MM.1S (cell line): ENCODE measurements around the gene LRRC4C.
A peak's percentile ranks its signal among the peaks of the same experiment; 100 is the strongest.

Source experiments
- DNase-seq: peaks from one replicate; pipeline ENCODE4 v3.0.0-alpha.2; 2015
- H2AFZ ChIP-seq: fragments of 300-600 bp; sonication (generic); 2 replicates; pipeline ENCODE4 v1.6.0; 2016; ENCODE audit warnings: antibody characterized with exemption, low read length
- H3F3A ChIP-seq: fragments of 300-600 bp; sonication (generic); 2 replicates; pipeline ENCODE4 v1.6.1; 2016; ENCODE audit warnings: mild to moderate bottlenecking, antibody characterized with exemption, low read length, moderate library complexity, mixed read lengths; ENCODE audit not compliant: insufficient read depth
- H3K27ac ChIP-seq: fragments of 300-600 bp; sonication (generic); 2 replicates; pipeline ENCODE4 v1.5.1; 2016; ENCODE audit warnings: mild to moderate bottlenecking, low read length
- H3K27me3 ChIP-seq: fragments of 300-600 bp; sonication (generic); replicated peaks from 2 replicates; pipeline ENCODE4 v1.6.0; 2016; ENCODE audit warnings: low read length; ENCODE audit not compliant: insufficient read depth
- H3K36me3 ChIP-seq: fragments of 300-600 bp; sonication (generic); replicated peaks from 2 replicates; pipeline ENCODE4 v1.6.1; 2016; ENCODE audit warnings: mild to moderate bottlenecking, low read length, mixed read lengths; ENCODE audit not compliant: insufficient read depth
- H3K4me1 ChIP-seq: fragments of 300-600 bp; sonication (generic); 2 replicates; pipeline ENCODE4 v1.6.1; 2016; ENCODE audit warnings: low read length, mixed read lengths
- H3K4me2 ChIP-seq: fragments of 300-600 bp; sonication (generic); 2 replicates; pipeline ENCODE4 v1.6.0; 2016; ENCODE audit warnings: low read depth, low read length
- H3K4me3 ChIP-seq: fragments of 300-600 bp; sonication (generic); 2 replicates; pipeline ENCODE4 v1.5.1; 2016; ENCODE audit warnings: low read length, mixed read lengths
- H3K79me2 ChIP-seq: fragments of 300-600 bp; sonication (generic); 2 replicates; pipeline ENCODE4 v1.6.1; 2016; ENCODE audit warnings: mixed run types, low read length, mixed read lengths
- H3K9ac ChIP-seq: fragments of 300-600 bp; sonication (generic); 2 replicates; pipeline ENCODE4 v1.6.1; 2016; ENCODE audit warnings: low read length, mixed read lengths
- H3K9me2 ChIP-seq: fragments of 300-600 bp; sonication (generic); replicated peaks from 2 replicates; pipeline ENCODE4 v1.6.1; 2016; ENCODE audit warnings: mild to moderate bottlenecking, low read length, mixed read lengths; ENCODE audit not compliant: insufficient read depth
- H3K9me3 ChIP-seq: fragments of 300-600 bp; sonication (generic); replicated peaks from 2 replicates; pipeline ENCODE4 v1.6.1; 2016; ENCODE audit warnings: mild to moderate bottlenecking, low read length, mixed read lengths; ENCODE audit not compliant: insufficient read depth
- H4K20me1 ChIP-seq: fragments of 300-600 bp; sonication (generic); 2 replicates; pipeline ENCODE4 v1.6.1; 2016; ENCODE audit warnings: mild to moderate bottlenecking, low read length, moderate library complexity, mixed read lengths; ENCODE audit not compliant: insufficient read depth
- EZH2 ChIP-seq: fragments of 300-600 bp; sonication (generic); optimal IDR thresholded peaks from 2 replicates; pipeline ENCODE3; 2017; ENCODE audit warnings: low read depth, mild to moderate bottlenecking, antibody characterized with exemption, low read length, mixed read lengths
- EZH2phosphoT487 ChIP-seq: fragments of 300-600 bp; sonication (generic); IDR thresholded peaks from 2 replicates; pipeline ENCODE4 v1.6.1; 2018; ENCODE audit warnings: antibody characterized with exemption, low read length
- TF ChIP-seq, protein P1 (sequence below): fragments of 300-600 bp; sonication (generic); IDR thresholded peaks from 2 replicates; pipeline ENCODE4 v1.5.1; 2016; ENCODE audit warnings: antibody characterized with exemption, low read length, mixed read lengths

The LRRC4C gene

DNA sequence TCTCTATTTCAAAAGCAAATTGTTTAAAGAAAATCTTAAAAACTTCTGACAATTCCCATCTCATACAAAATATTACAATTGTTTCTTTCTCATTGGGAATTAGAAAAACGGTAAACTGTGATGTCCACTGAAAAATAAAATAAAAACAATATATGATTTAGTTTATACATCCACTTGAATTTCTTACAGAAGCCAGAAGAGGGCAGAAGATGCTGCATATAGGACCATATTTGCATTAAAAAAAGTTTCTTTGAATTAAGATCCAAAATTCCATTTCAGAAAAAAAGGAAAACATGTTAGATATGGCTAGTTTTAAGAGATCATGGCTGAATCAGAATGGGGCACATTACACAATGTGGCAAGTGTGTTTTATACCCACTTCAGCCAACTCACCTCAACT lies 39.3 kb upstream of the LRRC4C start:
- Histone ChIP-seq H3K9me2 (no peaks in the 10 kb centered on the region), H3K4me2 (no peak overlapping the region), H3K9ac (no peak overlapping the region), H3F3A (no peaks in the 10 kb centered on the region), H3K27me3 (no peaks in the 10 kb centered on the region), H3K27ac (no peak overlapping the region), H4K20me1 (no peaks in the 10 kb centered on the region), H3K36me3 (no peaks in the 10 kb centered on the region), H3K4me1 (no peaks in the 10 kb centered on the region), H3K79me2 (no peaks in the 10 kb centered on the region), H3K4me3 (no peak overlapping the region), H3K9me3 (no peaks in the 10 kb centered on the region), H2AFZ (no peak overlapping the region)
- TF ChIP-seq, protein P1, sequence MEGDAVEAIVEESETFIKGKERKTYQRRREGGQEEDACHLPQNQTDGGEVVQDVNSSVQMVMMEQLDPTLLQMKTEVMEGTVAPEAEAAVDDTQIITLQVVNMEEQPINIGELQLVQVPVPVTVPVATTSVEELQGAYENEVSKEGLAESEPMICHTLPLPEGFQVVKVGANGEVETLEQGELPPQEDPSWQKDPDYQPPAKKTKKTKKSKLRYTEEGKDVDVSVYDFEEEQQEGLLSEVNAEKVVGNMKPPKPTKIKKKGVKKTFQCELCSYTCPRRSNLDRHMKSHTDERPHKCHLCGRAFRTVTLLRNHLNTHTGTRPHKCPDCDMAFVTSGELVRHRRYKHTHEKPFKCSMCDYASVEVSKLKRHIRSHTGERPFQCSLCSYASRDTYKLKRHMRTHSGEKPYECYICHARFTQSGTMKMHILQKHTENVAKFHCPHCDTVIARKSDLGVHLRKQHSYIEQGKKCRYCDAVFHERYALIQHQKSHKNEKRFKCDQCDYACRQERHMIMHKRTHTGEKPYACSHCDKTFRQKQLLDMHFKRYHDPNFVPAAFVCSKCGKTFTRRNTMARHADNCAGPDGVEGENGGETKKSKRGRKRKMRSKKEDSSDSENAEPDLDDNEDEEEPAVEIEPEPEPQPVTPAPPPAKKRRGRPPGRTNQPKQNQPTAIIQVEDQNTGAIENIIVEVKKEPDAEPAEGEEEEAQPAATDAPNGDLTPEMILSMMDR: peak; percentile 41
- no peak for TF ChIP-seq EZH2
- DNase-seq: no peak

DNA sequence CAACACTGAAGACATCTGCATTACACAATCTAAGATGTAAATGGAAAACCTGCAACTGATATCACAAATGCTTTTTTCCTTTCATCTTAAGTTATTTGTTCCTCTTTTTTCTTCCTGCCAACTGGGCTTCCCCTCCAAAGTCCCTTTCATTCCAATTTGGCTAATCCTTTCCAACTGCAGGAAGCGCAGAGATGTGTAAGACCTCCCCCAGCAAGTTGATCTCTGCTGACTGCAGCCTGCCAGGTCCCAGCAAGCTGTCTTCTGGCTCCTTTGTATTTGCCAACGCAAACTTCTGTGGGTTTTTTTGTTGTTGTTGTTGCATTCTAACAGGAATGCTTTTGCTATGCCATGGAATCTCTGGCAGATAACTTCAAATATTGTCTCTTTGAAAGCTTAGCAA lies 38.5 kb upstream of the LRRC4C start:
- Histone ChIP-seq H3K79me2 (no peaks in the 10 kb centered on the region), H3K9ac (no peak overlapping the region), H3K4me2 (no peak overlapping the region), H3K27ac (no peak overlapping the region), H3K27me3 (no peaks in the 10 kb centered on the region), H3K4me1 (no peaks in the 10 kb centered on the region), H3K9me3 (no peaks in the 10 kb centered on the region), H3K9me2 (no peaks in the 10 kb centered on the region), H3K36me3 (no peaks in the 10 kb centered on the region), H3F3A (no peaks in the 10 kb centered on the region), H3K4me3 (no peak overlapping the region), H4K20me1 (no peaks in the 10 kb centered on the region), H2AFZ (no peak overlapping the region)
- TF ChIP-seq EZH2phosphoT487: no peak
- no peak for TF ChIP-seq EZH2
- TF ChIP-seq, protein P1: no peak
- DNase-seq: no peak

DNA sequence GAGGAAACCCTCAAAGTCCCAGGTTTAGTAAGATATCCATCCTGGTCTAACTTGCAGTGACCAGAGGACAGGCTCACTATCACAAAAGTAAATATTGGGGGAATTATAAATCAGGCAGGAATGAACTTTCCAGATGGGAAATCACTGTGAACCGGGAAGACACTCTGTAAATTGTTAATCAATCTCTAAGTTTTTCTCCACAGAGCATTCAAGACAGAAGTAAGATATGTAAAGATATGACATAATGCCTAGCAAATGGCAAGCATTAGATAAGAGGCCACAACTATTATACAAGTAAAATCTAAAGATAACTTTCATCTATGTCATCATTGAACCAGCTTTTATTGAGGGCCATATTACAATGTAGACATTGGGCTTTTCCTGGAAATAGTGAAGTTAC lies 35.3 kb upstream of the LRRC4C start:
- Histone ChIP-seq H4K20me1 (no peaks in the 10 kb centered on the region), H3F3A (no peaks in the 10 kb centered on the region), H3K4me2 (no peak overlapping the region), H3K27ac (no peak overlapping the region), H3K9ac (no peak overlapping the region), H3K4me1 (no peaks in the 10 kb centered on the region), H3K79me2 (no peaks in the 10 kb centered on the region), H3K27me3 (no peaks in the 10 kb centered on the region), H3K9me3 (no peaks in the 10 kb centered on the region), H3K36me3 (no peaks in the 10 kb centered on the region), H3K9me2 (no peaks in the 10 kb centered on the region), H2AFZ (no peak overlapping the region), H3K4me3 (no peak overlapping the region)
- TF ChIP-seq, protein P1: no peak
- TF ChIP-seq EZH2phosphoT487: no peak
- no peak for TF ChIP-seq EZH2
- DNase-seq: no peak

DNA sequence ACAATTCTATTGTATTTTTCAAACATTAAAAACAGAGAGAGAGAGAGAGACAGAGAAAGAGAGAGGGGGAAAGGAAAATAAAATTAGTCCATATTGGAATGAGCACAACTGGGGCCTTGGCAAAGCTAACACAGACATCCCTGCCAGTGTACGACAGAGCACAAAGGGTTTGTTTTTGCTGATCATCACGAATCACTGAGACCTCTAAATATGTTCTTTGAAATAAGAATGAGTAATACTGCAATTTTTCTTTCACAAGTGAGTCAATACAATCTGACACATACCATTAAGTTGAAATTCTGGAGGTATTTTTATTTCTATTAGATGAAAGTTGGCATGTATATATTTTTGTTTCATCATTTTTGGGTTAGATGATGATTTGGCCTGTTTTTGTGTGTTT lies 27.0 kb upstream of the LRRC4C start:
- no peaks in the 10 kb centered on the region for H3K9me2 ChIP-seq
- no peaks in the 10 kb centered on the region for H3K79me2 ChIP-seq
- no peaks in the 10 kb centered on the region for H3F3A ChIP-seq
- no peaks in the 10 kb centered on the region for H3K4me1 ChIP-seq
- H2AFZ ChIP-seq: no peak overlapping the region
- H3K4me3 ChIP-seq: no peak overlapping the region
- H3K4me2 ChIP-seq: no peak overlapping the region
- no peaks in the 10 kb centered on the region for H3K9me3 ChIP-seq
- TF ChIP-seq, protein P1: no peak
- TF ChIP-seq EZH2phosphoT487 (no peak), EZH2 (no peak)
- H4K20me1 ChIP-seq: no peaks in the 10 kb centered on the region
- no peak for DNase-seq
- no peak overlapping the region for H3K9ac ChIP-seq
- H3K36me3 ChIP-seq: no peaks in the 10 kb centered on the region
- no peaks in the 10 kb centered on the region for H3K27me3 ChIP-seq
- no peak overlapping the region for H3K27ac ChIP-seq
